Putamen (tissue), 1 donor: ENCODE results near the gene PSKH1.
A peak's percentile ranks its signal among the peaks of the same experiment; 100 is the strongest.
"Not testable (repeated sequence)": the region's sequence is repeated elsewhere in the genome, so short reads cannot be mapped to it uniquely, and the experiment has no call there.

Experiments used
- DNase-seq: peaks from one replicate; pipeline ENCODE4 v3.0.0-alpha.2; 2016; ENCODE audit warnings: low spot score

Gene PSKH1

GRCh38 chr16:67926181-67926750 lies 33.2 kb downstream of the PSKH1 start:
- DNase-seq, result no peak

DNA sequence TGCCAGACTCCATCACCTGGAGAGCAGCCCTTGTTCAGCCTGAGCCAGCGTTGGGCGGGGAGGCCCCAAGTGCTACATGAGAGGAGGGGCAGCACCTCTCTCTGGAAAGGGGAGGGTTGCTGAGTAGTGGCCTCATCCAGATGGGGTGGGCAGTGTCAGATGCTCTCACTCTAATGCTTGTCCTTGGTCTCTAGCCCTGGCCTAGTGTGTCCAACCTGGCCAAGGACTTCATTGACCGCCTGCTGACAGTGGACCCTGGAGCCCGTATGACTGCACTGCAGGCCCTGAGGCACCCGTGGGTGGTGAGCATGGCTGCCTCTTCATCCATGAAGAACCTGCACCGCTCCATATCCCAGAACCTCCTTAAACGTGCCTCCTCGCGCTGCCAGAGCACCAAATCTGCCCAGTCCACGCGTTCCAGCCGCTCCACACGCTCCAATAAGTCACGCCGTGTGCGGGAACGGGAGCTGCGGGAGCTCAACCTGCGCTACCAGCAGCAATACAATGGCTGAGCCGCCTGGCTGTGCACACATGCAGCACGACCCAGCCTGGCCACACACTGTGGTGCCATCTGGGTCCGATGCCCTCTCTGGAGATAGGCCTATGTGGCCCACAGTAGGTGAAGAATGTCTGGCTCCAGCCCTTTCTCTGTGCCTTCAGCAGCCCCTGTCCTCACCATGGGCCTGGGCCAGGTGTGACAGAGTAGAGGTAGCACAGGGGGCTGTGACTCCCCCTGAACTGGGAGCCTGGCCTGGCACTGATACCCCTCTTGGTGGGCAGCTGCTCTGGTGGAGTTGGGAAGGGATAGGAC lies 34.3 kb downstream of the PSKH1 start:
- no peak for DNase-seq

DNA sequence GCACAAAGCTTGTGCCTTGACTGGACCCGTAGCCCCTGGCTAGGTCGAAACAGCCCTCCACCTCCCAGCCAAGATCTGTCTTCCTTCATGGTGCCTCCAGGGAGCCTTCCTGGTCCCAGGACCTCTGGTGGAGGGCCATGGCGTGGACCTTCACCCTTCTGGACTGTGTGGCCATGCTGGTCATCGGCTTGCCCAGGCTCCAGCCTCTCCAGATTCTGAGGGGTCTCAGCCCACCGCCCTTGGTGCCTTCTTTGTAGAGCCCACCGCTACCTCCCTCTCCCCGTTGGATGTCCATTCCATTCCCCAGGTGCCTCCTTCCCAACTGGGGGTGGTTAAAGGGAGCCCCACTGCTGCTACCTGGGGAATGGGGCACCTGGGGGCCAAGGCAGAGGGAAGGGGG lies 35.1 kb downstream of the PSKH1 start:
- no peak for DNase-seq

GRCh38 chr16:67928561-67929364 lies 35.7 kb downstream of the PSKH1 start:
- DNase-seq, result peak; percentile 70

DNA sequence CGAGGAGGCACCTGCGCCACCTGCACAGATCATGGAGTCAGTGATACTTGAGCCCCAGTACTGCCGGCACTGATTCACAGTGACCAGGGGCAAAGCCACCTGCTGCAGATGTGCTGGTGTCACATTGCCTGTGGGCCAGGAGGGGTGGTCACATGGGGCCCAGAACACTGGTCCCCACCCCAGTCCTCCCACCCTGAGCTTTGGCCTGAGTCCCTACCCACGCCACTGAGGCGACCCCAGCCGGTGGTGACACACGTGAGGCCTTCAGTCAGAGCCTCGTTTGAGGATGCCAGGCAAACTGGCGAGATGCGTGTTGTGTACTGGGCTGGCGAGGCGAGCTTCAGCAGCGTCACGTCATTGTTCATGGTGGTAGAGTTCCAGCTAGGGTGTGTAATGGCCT lies 37.1 kb downstream of the PSKH1 start:
- no peak for DNase-seq

- no peak for DNase-seq
These were observed 37.7 kb downstream of the PSKH1 start for GRCh38 chr16:67930678-67931211.

GRCh38 chr16:67931712-67932461 lies 38.8 kb downstream of the PSKH1 start, which contains the start of gene CTRL:
CTRL (minus strand) TSS chr16:67931862; CDS start chr16:67931852, 10 bp downstream.
- DNase-seq, result no peak

- DNase-seq, result no peak
These were observed 39.4 kb downstream of the PSKH1 start for GRCh38 chr16:67932462-67932840.

- DNase-seq, result no peak
These were observed 40.8 kb downstream of the PSKH1 start for GRCh38 chr16:67933805-67934204.

GRCh38 chr16:67934306-67935100 lies 41.4 kb downstream of the PSKH1 start:
- no peak for DNase-seq

DNA sequence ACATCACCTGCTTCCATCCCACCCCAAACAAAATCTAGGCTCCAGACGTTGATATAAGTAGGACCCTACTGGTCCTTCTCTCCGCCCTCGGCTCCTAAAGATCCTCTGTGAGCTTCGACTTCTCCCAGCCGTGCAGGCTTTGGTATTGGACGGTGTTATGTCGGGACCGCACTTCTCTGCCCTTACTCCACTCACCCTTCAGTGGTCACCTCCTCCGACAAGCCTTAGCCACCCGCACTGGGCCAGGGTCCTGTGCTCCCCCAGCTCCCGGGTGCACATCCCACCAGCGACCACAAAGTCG lies 42.0 kb downstream of the PSKH1 start:
- DNase-seq, result no peak

- peak; percentile 96 for DNase-seq
These were observed 42.5 kb downstream of the PSKH1 start for GRCh38 chr16:67935402-67936123.

DNA sequence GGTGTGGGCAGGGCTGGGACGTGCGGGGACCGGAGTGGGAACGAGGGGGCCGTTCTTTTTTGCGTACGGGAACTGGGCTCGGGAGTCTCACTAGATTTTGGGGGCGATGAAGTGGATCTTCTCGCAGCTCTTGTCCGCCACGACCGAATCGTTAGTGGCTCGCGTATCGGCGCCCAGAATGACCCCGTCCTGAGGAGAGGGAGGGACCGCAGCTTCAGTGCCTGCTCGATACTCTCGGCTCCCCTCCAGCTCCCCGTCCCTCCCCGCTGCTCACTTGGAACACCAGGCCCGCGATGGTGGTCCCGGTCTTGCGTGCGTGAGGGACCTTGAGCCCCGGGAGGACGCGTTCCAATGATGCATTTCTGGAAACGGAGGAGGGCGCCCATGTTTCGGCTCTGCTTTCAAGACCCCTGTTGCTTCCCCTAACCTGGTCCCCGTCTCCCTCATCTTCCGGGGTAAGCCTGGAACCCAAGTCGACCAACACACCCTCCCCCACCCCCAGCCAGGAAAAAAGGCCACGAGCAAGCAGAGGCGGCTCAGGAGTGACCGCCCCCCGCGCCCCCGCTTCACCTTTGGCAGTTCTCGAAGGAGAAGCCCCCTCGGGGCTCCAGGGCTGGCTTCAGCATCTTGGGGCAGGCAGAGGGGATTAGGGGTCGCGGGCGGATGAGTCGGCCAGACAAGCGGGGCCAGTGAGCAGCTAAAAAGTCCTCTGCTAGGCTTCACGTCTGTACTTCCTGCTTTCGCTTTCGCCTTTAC lies 43.2 kb downstream of the PSKH1 start, which contains the start of gene PSMB10:
Gene PSMB10 (minus strand): TSS at position 727 of the 756 bp plus-strand sequence. CDS start 101 bp downstream, at position 626.
- peak; percentile 57 for DNase-seq

GRCh38 chr16:67936880-67937605 lies 44.0 kb downstream of the PSKH1 start:
- no peak for DNase-seq

GRCh38 chr16:67937713-67938112 lies 44.7 kb downstream of the PSKH1 start:
- DNase-seq, result not testable (repeated sequence)

GRCh38 chr16:67939507-67940445 lies 46.7 kb downstream of the PSKH1 start:
- DNase-seq, result no peak

DNA sequence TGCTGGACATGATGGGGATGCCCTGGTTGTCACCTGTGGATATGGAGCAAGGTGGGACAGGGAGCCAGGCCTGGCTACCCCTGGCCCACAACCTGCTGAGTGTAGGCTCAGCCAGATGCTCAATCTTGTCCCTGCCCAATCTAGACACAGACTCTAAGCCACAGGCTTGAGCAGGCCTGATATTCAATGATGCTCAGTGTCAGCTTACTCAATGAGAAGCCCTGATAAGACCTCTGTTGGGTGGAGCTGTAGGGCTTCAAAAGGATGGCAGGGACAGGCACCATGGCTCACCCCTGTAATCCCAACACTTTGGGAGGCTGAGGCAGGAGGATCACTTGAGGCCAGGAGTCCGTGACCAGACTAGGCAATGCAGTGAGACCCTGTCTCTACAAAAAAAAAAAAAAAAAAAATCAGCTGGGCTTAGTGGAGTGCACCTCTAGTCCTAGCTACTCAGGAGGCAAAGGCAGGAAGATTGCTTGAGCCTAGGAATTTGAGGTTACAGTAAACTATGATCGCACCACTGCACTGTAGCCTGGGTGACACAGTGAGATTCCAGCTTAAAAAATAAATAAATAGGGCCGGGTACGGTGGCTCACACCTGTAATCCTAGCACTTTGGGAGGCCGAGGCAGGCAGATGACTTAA lies 47.5 kb downstream of the PSKH1 start:
- DNase-seq, result no peak
